Measurements from ENCODE around the gene BLOC1S3. TPM values are rescaled to one million over a fixed set of nuclear protein-coding genes. Genes with fewer than 3 reads are reported as not detected.

The BLOC1S3 gene
- total and polyA plus RNA-seq, 7 experiments from 2014 or later = 6.9 to 24.9 (median 15.4) TPM

DNA sequence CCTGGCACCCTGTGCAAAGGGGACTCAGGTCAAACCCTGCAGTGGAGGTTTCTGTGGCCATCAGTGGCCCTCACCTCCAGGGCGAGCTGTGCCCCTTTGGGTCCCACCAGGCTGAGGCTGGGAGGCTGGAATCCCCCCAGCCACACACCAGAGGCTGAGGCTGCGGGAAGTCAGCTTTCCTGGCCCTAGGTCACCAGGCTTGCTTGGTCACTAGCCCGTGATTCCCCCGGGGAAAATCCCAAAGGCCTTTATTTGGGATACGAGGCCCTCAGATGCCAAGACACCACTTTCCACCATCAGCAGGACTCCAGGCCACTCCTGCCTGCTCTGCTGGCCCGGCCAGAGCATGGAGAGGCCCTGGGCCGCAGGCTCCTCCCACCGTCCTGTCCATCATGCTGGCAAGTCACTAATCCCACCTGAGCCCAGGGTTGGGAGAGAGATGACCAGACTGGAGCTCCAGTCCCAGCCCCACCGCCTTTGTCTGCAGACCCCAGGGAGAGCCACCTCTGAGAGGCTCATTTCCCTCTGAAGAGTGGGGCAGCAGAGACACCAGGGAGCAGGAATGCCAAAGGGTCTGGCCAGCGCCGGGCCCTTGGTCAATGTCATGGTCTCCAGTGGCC, 22.5 kb upstream of the BLOC1S3 start:
- no peak overlapping the region for H3K4me3 Mint-ChIP-seq
- peaks cover 6 to 29% (median 15%) of the 10 kb centered on the region in 7 donors for H3K4me1 Mint-ChIP-seq
- H3K36me3 Mint-ChIP-seq = peaks cover 0 to 10% (median 0%) of the 10 kb centered on the region in 5 donors
- H3K4me3 ChIP-seq (ENCODE audit: low read length) = no peak overlapping the region
- DNase-seq = no peak
- no peaks in the 10 kb centered on the region for H3K36me3 ChIP-seq (ENCODE audit: control insufficient read depth in 2 of 3, insufficient read depth in 3 of 3, low read length in 3 of 3)
- ChIA-PET CTCF (no interaction called here), POLR2A (interaction anchor here (0.8 kb wide), 1 partner anchor 21 kb away, joined by 3 read pairs; the partner anchor contains the start of gene TRAPPC6A)
- no peaks in the 10 kb centered on the region for H3K27me3 ChIP-seq (ENCODE audit: control insufficient read depth in 2 of 2, insufficient read depth in 2 of 2, low read length in 2 of 2)
- intact Hi-C loops (cut with micrococcal nuclease) = no loop called here
- H3K27me3 Mint-ChIP-seq = peaks cover 6 to 33% (median 10%) of the 10 kb centered on the region in 5 donors
- no peak overlapping the region for H3K27ac ChIP-seq (ENCODE audit: low read depth, low read length)
- peaks cover 7 to 21% of the 10 kb centered on the region in 2 donors for H3K4me1 ChIP-seq (ENCODE audit: control insufficient read depth in 2 of 2, insufficient read depth in 2 of 2, low read length in 2 of 2)
- no peak overlapping the region for H3K27ac Mint-ChIP-seq
- no peaks in the 10 kb centered on the region for H3K9me3 ChIP-seq (ENCODE audit: control insufficient read depth in 2 of 3, low read length in 3 of 3)
- H3K9me3 Mint-ChIP-seq = peaks cover 0 to 4% (median 0%) of the 10 kb centered on the region in 11 donors
- ATAC-seq = no peak

DNA sequence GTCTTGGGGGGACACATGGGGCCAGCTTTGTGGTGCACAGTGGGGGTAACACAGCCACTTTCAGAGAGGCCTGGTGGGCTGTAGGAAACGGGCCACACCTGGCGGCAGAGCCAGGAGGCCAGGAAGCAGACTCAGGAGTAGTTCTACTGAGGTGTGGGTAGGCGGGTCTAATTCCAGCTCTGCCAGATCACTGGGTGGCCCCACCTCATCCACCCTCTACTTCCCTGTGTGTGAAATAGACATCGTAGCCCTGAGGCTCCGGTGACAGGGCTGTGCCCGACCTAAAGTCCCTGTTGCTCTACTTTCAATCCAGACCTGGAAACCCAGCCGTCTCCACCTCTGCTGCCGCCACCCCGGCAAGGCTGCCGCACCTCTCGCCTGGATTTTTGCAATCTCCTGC, 21.8 kb upstream of the BLOC1S3 start:
- DNase-seq = no peak
- Mint-ChIP-seq H3K27ac (peak overlapping the region in 2 of 9 donors; percentile 63 to 82), H3K9me3 (peaks cover 0 to 4% (median 0%) of the 10 kb centered on the region in 11 donors), H3K36me3 (peaks cover 0 to 6% (median 0%) of the 10 kb centered on the region in 5 donors), H3K4me1 (peaks cover 6 to 26% (median 14%) of the 10 kb centered on the region in 7 donors), H3K4me3 (no peak overlapping the region), H3K27me3 (peaks cover 6 to 27% (median 10%) of the 10 kb centered on the region in 5 donors)
- Histone ChIP-seq H3K27ac (ENCODE audit: low read depth, low read length) (no peak overlapping the region), H3K4me1 (ENCODE audit: control insufficient read depth in 2 of 2, insufficient read depth in 2 of 2, low read length in 2 of 2) (peaks cover 7 to 21% of the 10 kb centered on the region in 2 donors), H3K36me3 (ENCODE audit: control insufficient read depth in 2 of 3, insufficient read depth in 3 of 3, low read length in 3 of 3) (no peaks in the 10 kb centered on the region), H3K4me3 (ENCODE audit: low read length) (no peak overlapping the region), H3K9me3 (ENCODE audit: control insufficient read depth in 2 of 3, low read length in 3 of 3) (no peaks in the 10 kb centered on the region), H3K27me3 (ENCODE audit: control insufficient read depth in 2 of 2, insufficient read depth in 2 of 2, low read length in 2 of 2) (no peaks in the 10 kb centered on the region)
- ATAC-seq = no peak
- ChIA-PET POLR2A (no interaction called here), CTCF (no interaction called here)
- intact Hi-C loops (cut with micrococcal nuclease) = no loop called here

DNA sequence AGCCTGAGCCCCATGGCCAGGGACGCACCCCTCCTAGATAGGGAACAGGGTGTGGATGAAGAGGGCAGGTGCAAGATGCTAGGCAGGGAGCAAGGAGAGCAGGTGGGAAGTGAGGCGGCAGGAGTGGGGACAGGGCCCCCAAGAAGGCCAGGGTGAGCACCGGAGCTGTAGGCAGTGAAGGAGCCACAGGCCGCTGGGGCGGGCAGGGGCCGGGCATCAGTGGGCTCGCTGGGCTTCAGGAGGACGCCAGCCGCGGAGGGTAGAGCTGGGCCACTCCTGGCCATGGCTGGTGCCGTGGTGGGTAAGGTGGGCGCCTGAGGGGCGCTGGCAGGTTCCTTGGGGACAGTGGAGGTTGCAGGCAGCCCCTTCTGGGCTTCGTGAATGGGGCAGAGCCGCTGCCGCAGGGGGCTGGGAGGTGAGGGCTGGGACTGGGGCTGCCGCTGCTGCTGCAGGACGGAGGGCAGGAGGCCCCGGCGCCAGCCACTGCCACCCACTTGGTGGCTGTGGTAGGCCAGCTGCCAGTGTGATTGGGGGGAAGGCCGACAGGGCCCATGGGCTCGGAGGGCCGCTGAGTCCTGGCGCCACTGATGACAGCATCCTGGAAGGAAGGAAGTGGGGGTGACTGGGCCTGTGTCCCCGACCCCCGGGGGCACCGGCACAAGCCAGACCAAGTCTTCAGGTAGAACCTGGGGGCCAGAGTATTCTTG, 19.9 kb upstream of the BLOC1S3 start:
- Histone ChIP-seq H3K27ac (ENCODE audit: low read depth, low read length) (no peak overlapping the region), H3K4me3 (ENCODE audit: low read length) (no peak overlapping the region), H3K9me3 (ENCODE audit: control insufficient read depth in 2 of 3, low read length in 3 of 3) (no peaks in the 10 kb centered on the region), H3K36me3 (ENCODE audit: control insufficient read depth in 2 of 3, insufficient read depth in 3 of 3, low read length in 3 of 3) (no peaks in the 10 kb centered on the region), H3K4me1 (ENCODE audit: control insufficient read depth in 2 of 2, insufficient read depth in 2 of 2, low read length in 2 of 2) (peaks cover 0 to 7% of the 10 kb centered on the region in 2 donors), H3K27me3 (ENCODE audit: control insufficient read depth in 2 of 2, insufficient read depth in 2 of 2, low read length in 2 of 2) (no peaks in the 10 kb centered on the region)
- ChIA-PET CTCF (no interaction called here), POLR2A (interaction anchor here (0.9 kb wide), 1 partner anchor 20 kb away, joined by 3 read pairs; the partner anchor contains the start of gene BLOC1S3)
- Mint-ChIP-seq H3K4me3 (no peak overlapping the region), H3K9me3 (no peaks in the 10 kb centered on the region), H3K36me3 (peaks cover 0 to 2% (median 0%) of the 10 kb centered on the region in 5 donors), H3K27ac (peak overlapping the region in 1 of 9 donors; percentile 47), H3K27me3 (peaks cover 6 to 22% (median 10%) of the 10 kb centered on the region in 5 donors), H3K4me1 (peaks cover 2 to 20% (median 9%) of the 10 kb centered on the region in 7 donors)
- ATAC-seq = no peak
- no peak for DNase-seq
- intact Hi-C loops (cut with micrococcal nuclease) = no loop called here

DNA sequence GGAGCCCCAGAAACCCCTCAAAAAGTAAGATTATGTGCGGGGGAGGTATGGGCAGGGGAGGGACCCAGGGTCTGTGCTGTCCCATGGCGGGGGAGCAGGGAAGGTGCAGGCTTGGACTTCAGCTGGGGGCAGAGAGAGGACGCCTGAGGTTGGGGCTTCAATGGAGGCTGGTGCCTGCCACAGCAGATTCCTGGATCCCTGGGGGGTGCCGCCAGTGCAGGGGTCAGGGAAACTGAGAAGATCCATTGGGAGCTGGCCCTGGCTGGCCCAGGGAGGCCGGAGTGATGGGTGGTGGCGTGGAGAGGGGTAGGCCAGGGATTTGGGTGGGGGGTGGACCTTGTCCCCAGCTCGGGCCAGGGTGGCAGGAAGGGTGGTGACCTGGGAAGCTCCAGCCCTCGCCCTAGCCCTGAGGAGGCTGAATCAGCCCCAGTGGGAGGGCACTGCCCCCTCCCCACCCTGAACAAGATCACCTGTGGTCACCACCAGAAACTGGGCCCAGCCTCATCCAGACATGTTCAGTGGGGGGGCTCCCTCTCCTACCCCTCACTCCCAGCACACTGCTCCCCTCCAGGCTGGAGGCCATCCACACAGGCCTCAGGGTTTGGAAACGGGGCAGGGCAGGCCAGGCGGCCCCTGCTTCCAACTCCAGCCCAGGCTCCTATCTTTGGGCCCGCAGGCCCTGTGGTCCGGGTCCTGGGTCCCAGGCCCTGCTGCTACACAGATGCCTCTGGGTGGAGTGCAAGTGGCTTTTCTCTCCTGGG, 19.2 kb upstream of the BLOC1S3 start:
- no peak overlapping the region for H3K4me3 ChIP-seq (ENCODE audit: low read length)
- intact Hi-C loops (cut with micrococcal nuclease) = no loop called here
- Mint-ChIP-seq H3K36me3 (no peaks in the 10 kb centered on the region), H3K27me3 (peaks cover 6 to 18% (median 10%) of the 10 kb centered on the region in 5 donors), H3K4me3 (no peak overlapping the region), H3K27ac (peak overlapping the region in 1 of 9 donors; percentile 38), H3K4me1 (peaks cover 5 to 20% (median 10%) of the 10 kb centered on the region in 7 donors), H3K9me3 (no peaks in the 10 kb centered on the region)
- H3K9me3 ChIP-seq (ENCODE audit: control insufficient read depth in 2 of 3, low read length in 3 of 3) = no peaks in the 10 kb centered on the region
- ChIA-PET CTCF (interaction anchor here (0.6 kb wide), 1 partner anchor 829 kb away, joined by 4 read pairs; no protein-coding TSS in a partner anchor), POLR2A (no interaction called here)
- no peak for DNase-seq
- H3K4me1 ChIP-seq (ENCODE audit: control insufficient read depth in 2 of 2, insufficient read depth in 2 of 2, low read length in 2 of 2) = peaks cover 3 to 8% of the 10 kb centered on the region in 2 donors
- H3K36me3 ChIP-seq (ENCODE audit: control insufficient read depth in 2 of 3, insufficient read depth in 3 of 3, low read length in 3 of 3) = no peaks in the 10 kb centered on the region
- no peak overlapping the region for H3K27ac ChIP-seq (ENCODE audit: low read depth, low read length)
- H3K27me3 ChIP-seq (ENCODE audit: control insufficient read depth in 2 of 2, insufficient read depth in 2 of 2, low read length in 2 of 2) = no peaks in the 10 kb centered on the region
- ATAC-seq = no peak

DNA sequence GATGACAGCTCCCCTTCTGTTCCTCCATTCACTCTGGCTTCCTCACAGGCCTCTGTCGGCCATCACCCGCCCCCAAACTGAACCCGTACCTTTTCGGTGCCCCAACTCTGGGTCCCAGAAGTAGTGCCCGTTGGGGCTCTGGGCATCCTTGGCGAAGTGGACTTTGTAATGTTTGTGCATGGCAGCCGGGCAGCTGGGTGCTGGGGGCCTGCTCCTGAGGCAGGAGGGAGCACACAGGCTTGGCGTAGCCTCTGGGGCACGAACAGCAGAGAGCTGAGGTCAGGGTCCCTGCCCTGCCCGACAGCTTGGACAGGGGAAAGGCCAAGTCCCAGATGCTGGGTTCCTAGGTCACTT, 18.6 kb upstream of the BLOC1S3 start:
- peaks cover 7 to 14% of the 10 kb centered on the region in 2 donors for H3K4me1 ChIP-seq (ENCODE audit: control insufficient read depth in 2 of 2, insufficient read depth in 2 of 2, low read length in 2 of 2)
- intact Hi-C loops (cut with micrococcal nuclease) = no loop called here
- POLR2A ChIA-PET = no interaction called here
- no peak overlapping the region for H3K4me3 Mint-ChIP-seq
- ATAC-seq (no peak), DNase-seq (no peak)
- CTCF ChIA-PET = interaction anchor here (0.6 kb wide), 1 partner anchor 828 kb away, joined by 4 read pairs; no protein-coding TSS in a partner anchor
- H3K4me1 Mint-ChIP-seq = peaks cover 5 to 20% (median 13%) of the 10 kb centered on the region in 7 donors
- H3K4me3 ChIP-seq (ENCODE audit: low read length) = no peak overlapping the region
- no peaks in the 10 kb centered on the region for H3K9me3 Mint-ChIP-seq
- H3K9me3 ChIP-seq (ENCODE audit: control insufficient read depth in 2 of 3, low read length in 3 of 3) = no peaks in the 10 kb centered on the region
- no peaks in the 10 kb centered on the region for H3K36me3 ChIP-seq (ENCODE audit: control insufficient read depth in 2 of 3, insufficient read depth in 3 of 3, low read length in 3 of 3)
- H3K27ac Mint-ChIP-seq = peak overlapping the region in 1 of 9 donors; percentile 38
- peaks cover 6 to 18% (median 10%) of the 10 kb centered on the region in 5 donors for H3K27me3 Mint-ChIP-seq
- H3K27me3 ChIP-seq (ENCODE audit: control insufficient read depth in 2 of 2, insufficient read depth in 2 of 2, low read length in 2 of 2) = no peaks in the 10 kb centered on the region
- H3K36me3 Mint-ChIP-seq = no peaks in the 10 kb centered on the region
- H3K27ac ChIP-seq (ENCODE audit: low read depth, low read length) = no peak overlapping the region

DNA sequence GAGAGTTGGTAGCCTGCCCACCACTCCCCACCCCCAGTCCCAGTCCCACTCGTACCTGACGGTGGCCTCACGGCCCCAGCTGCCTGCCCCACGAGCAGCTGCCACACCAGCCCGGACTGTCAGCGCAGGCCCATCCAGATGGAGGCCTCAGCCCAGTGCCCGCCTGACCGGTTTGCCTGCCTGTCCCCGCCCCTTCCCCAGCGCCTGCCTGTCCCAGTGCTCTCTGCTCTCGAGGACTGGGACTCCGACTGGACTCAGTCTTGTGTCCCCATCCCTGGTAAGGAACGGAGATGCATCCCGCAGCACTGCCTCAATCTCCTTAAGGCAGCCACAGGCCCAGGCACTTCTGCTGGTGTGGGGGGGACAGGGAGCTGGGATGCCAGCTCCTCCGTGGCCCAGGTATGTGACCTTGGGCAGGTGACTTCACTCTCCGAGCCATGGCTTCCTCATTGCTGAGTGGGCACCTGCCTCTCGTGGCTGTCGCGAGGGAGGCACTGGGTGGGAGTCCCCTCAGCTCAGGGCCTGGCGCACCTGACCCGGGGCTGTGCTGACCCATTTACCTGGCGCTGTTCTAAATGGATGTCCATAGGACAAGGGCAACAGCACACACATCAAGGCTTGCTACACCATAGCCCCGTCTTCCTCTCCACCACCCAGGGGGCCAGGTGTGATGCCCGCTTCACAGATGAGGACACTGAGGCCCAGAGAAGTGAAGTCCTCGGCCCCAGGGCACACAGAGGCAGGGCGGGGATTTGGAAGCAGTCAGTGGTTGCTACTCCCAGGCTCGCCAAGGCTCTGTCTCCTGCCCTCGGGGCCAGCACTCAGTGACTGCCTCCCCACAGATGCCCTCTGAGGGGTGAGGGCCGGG, 17.5 kb upstream of the BLOC1S3 start, which contains the start of gene NKPD1:
Gene NKPD1, minus strand, starts transcription at position 113 of the 868 bp plus-strand sequence. CDS start 832 bp downstream, outside the sequence.
- no peak within 1 kb of the TSS for H3K4me3 ChIP-seq (ENCODE audit: low read length)
- no peak within 1 kb of the TSS for H3K4me3 Mint-ChIP-seq
- peaks cover 9 to 16% of the 10 kb centered on the region in 2 donors for H3K4me1 ChIP-seq (ENCODE audit: control insufficient read depth in 2 of 2, insufficient read depth in 2 of 2, low read length in 2 of 2)
- H3K9me3 ChIP-seq (ENCODE audit: control insufficient read depth in 2 of 3, low read length in 3 of 3) = no peaks in the 10 kb centered on the region
- CTCF ChIA-PET = interaction anchor here (0.6 kb wide), 1 partner anchor 12 kb away, joined by 3 read pairs; no protein-coding TSS in a partner anchor
- H3K36me3 ChIP-seq (ENCODE audit: control insufficient read depth in 2 of 3, insufficient read depth in 3 of 3, low read length in 3 of 3) = no peaks in the 10 kb centered on the region
- H3K4me1 Mint-ChIP-seq = peaks cover 10 to 23% (median 19%) of the 10 kb centered on the region in 7 donors
- intact Hi-C loops (cut with micrococcal nuclease) = no loop called here
- no peaks in the 10 kb centered on the region for H3K27me3 ChIP-seq (ENCODE audit: control insufficient read depth in 2 of 2, insufficient read depth in 2 of 2, low read length in 2 of 2)
- H3K36me3 Mint-ChIP-seq = no peaks in the 10 kb centered on the region
- peaks cover 5 to 15% (median 6%) of the 10 kb centered on the region in 5 donors for H3K27me3 Mint-ChIP-seq
- POLR2A ChIA-PET = interaction anchor here (0.9 to 1.0 kb wide), 2 partner anchors 17 to 29 kb away, joined by 3 read pairs; partner anchors contain the start of genes BLOC1S3 and TRAPPC6A
- H3K27ac ChIP-seq (ENCODE audit: low read depth, low read length) = no peak within 1 kb of the TSS
- H3K27ac Mint-ChIP-seq = peak within 1 kb of the TSS in 3 of 9 donors; percentile 38 to 39 (median 38)
- no peak for DNase-seq
- no peaks in the 10 kb centered on the region for H3K9me3 Mint-ChIP-seq
- no peak for ATAC-seq
